AG04449 (cell line): ENCODE results near the gene CYTH1.
"Not testable (repeated sequence)": the region's sequence is repeated elsewhere in the genome, so short reads cannot be mapped to it uniquely, and the experiment has no call there.

ENCODE experiments used
- CTCF ChIA-PET: fragments of 350-600 bp; formaldehyde crosslinking; extraction: SDS; loops from one replicate; lab custom pipeline; 2021; ENCODE audit warnings: antibody characterized with exemption; lab: Yijun Ruan, JAX
- POLR2A ChIA-PET: fragments of 400-600, 350-600 bp; formaldehyde crosslinking; extraction: SDS; loops from one replicate; lab custom pipeline; 2020; ENCODE audit warnings: antibody characterized with exemption, inconsistent platforms; lab: Yijun Ruan, JAX
- DNase-seq: peaks from one replicate; pipeline ENCODE4 v3.0.0-alpha.2; 2010; ENCODE audit warnings: low read depth, low spot score
- H3K4me3 ChIP-seq: 2 replicates; pipeline ENCODE4 v1.5.1; 2011; ENCODE audit warnings: low read depth, mild to moderate bottlenecking, control low read depth, low read length
- CTCF ChIP-seq: IDR thresholded peaks from one replicate; pipeline ENCODE4 v1.5.1; 2011; ENCODE audit warnings: mild to moderate bottlenecking, moderate library complexity, low read length, control low read depth, inconsistent platforms; ENCODE audit not compliant: insufficient read depth; ENCODE audit errors: missing control alignments

CYTH1 gene

DNA sequence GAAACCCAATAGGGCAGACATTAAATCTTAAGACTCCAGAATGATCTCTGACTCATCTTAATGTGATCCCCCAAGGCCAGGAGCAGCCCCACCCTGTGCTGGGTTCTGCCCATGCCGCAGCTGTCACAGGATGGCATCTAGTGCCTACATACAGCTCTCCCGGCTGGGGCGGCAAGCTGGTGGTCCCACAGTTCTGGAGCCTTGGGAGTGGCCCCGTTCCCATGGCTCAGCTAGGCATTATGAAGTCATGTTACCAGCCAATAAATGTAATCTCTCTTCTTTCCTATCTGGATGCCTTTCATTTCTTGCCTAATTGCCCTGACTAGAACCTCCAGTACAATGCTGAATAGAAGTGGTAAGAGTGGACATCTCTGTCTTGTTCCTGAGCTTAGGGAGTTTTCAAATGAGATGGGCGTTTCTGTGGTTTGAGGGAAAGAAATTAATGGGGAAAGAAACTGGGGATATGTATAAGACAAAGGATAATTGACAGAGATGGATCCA is 109.2 kb downstream of the CYTH1 start:
- H3K4me3 ChIP-seq: no peak overlapping the region
- ChIA-PET CTCF (no interaction called here), POLR2A (no interaction called here)
- no peak for TF ChIP-seq CTCF
- DNase-seq: no peak

- TF ChIP-seq CTCF: no peak
These were observed 110.1 kb downstream of the CYTH1 start for GRCh38 chr17:78672005-78672404.

GRCh38 chr17:78671726-78672001 is 110.4 kb downstream of the CYTH1 start:
- POLR2A ChIA-PET, CTCF ChIA-PET, H3K4me3 ChIP-seq, DNase-seq: not testable (repeated sequence)

More at GRCh38 chr17:78672005-78672404, 110.1 kb downstream of the CYTH1 start:
- H3K4me3 ChIP-seq: no peak overlapping the region
- ChIA-PET CTCF (no interaction called here), POLR2A (no interaction called here)
- DNase-seq: no peak

- DNase-seq: no peak
These were observed 111.0 kb downstream of the CYTH1 start for GRCh38 chr17:78670850-78671725.

GRCh38 chr17:78669975-78670518 is 112.0 kb downstream of the CYTH1 start:
- no peak for TF ChIP-seq CTCF
- CTCF ChIA-PET: no interaction called here
- no peak for DNase-seq
- POLR2A ChIA-PET: no interaction called here
- no peak overlapping the region for H3K4me3 ChIP-seq

More at GRCh38 chr17:78670850-78671725, 111.0 kb downstream of the CYTH1 start:
- no peak overlapping the region for H3K4me3 ChIP-seq
- ChIA-PET CTCF (no interaction called here), POLR2A (no interaction called here)
- TF ChIP-seq CTCF: no peak

GRCh38 chr17:78669256-78669974 is 112.7 kb downstream of the CYTH1 start:
- TF ChIP-seq CTCF: no peak
- POLR2A ChIA-PET: no interaction called here

More at GRCh38 chr17:78669256-78669974, 112.7 kb downstream of the CYTH1 start:
- CTCF ChIA-PET: no interaction called here
- H3K4me3 ChIP-seq: no peak overlapping the region
- no peak for DNase-seq
